Left colon (tissue), 2 donors: ENCODE measurements around the gene SHROOM1. TPM values are rescaled to one million over a fixed set of nuclear protein-coding genes. Genes with fewer than 3 reads are reported as not detected.
A peak's percentile ranks its signal among the peaks of the same experiment; 100 is the strongest.
"Not testable (repeated sequence)": the region's sequence is repeated elsewhere in the genome, so short reads cannot be mapped to it uniquely, and the experiment has no call there.

Source experiments
- ATAC-seq: fragments of 200-7000 bp; cut with Tn5 transposase; one replicate; pipeline ENCODE4 v1.9.1; 2020; ENCODE audit warnings: mild to moderate bottlenecking, moderate library complexity
- DNase-seq, 2 donors: peaks; one replicate each; pipeline ENCODE4 v3.0.0-alpha.2; 2020
- intact Hi-C, 2 donors: fragments of 100-400 bp; cut with DNase I in 1 of 2; cut with micrococcal nuclease in 1 of 2; formaldehyde crosslinking; loops; one replicate each; pipeline versions ENCODE4 v1.11.2 to v1.14.0; 2022; cut with DNase I, micrococcal nuclease
- total RNA-seq, 2 donors: library from RNA; stranded (reverse); fragmentation: NEBNext Ultra II Directional; extraction: Animal tissue kit (Norgen Biotek cat#: 25700); gene quantifications; one replicate each; pipeline ENCODE4 v1.2.1, GENCODE V29; 2021
- donor health status: DM: no; HTN: no; CAD: no.
- donor health status: DM: yes; HTN: yes; CAD: no.

The SHROOM1 gene
- total RNA-seq, 2 donors from 2014 or later = 49.4 to 53.4 TPM

DNA sequence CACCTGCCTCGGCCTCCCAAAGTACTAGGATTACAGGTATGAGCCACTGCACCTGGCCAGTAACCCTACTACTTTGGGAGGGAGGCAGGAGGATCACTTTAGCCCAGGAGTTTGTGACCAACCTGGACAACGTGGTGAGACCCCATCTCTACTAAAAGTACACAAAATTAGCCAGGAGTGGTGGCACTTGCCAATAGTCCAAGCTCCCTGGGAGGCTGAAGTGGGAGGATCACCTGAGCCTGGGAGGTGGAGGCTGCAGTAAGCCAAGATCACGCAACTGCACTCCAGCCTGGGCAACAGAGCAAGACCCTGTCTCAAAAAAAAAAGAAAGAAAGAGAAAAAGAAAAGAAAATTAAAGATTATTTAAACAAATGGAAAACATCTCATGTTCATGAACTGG, 25.6 kb upstream of the SHROOM1 start:
- intact Hi-C loops = no loop called here
- no peak for ATAC-seq
- no peak for DNase-seq

DNA sequence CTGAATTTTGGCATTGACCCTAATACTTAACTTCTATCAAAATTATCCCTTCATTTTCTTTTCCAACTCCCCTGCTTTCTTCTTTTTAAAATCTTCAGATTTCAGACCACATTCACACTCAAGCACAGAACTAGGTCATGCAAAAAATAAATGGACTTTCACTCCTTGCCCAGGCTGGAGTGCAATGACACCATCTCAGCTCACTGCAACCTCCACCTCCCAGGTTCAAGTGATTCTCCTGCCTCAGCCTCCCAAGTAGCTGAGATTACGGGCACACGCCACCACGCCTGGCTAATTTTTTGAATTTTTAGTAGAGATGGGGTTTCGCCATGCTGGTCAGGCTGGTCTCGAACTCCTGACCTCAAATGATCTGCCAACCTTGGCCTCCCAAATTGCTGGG, 24.5 kb upstream of the SHROOM1 start:
- ATAC-seq, DNase-seq, intact Hi-C loops: not testable (repeated sequence)

DNA sequence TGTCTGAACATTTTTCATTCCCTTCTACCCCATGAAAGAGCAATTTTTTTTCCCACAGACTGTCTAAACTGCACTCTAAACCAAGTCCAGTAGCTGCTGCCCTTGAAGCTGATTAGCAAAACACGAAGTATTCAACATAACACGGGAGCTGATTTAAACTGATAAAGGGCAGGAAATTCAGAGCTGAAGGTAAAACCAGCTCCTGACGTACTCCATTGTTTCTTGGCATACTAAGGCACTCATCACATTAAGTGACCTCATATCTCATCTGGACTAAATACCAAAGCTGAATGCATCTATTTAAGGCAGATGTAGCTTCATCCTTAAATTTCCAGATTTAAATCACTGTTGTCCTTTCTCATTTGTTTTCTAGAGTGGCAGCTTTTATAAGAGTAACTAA, 23.9 kb upstream of the SHROOM1 start:
- intact Hi-C loops = no loop called here
- ATAC-seq (no peak), DNase-seq (no peak)

DNA sequence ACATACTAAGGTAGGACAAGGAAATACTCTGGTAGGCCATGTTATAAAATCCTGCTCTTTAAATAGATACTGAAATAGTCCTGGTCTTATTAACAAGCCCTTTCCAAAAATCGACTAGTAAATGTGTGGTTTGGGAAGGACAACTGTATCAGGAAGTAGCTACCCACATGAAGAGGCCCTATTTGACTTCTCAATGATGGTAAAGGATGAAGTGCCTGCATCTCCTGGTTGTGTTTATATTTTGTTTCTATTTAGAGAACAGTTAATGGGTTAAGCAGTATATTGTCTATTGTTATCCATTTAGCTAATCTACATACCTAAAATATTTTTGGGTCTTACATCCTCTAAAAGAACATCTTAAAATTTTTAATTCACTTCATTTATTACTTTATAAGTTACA, 23.3 kb upstream of the SHROOM1 start:
- no peak for ATAC-seq
- no peak for DNase-seq
- intact Hi-C loops = no loop called here

DNA sequence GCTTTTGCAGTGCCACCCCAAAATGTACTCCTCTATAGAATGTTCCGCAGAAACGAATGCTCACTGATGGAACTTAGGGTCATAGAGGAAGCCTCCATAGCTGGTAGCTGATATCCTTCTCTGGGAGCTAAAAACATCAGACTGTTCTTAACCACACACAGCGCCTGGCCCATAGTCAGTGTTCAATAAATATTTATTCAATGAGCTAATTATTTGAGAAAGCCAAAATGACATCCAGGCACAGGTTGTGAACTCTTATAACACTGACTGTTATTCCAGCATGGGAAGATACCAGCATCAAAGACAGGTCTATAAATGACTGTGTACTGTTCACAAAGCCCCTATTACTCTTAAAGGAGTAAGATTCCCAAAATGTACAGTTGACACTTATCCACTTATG, 22.9 kb upstream of the SHROOM1 start:
- no peak for DNase-seq
- ATAC-seq = no peak

DNA sequence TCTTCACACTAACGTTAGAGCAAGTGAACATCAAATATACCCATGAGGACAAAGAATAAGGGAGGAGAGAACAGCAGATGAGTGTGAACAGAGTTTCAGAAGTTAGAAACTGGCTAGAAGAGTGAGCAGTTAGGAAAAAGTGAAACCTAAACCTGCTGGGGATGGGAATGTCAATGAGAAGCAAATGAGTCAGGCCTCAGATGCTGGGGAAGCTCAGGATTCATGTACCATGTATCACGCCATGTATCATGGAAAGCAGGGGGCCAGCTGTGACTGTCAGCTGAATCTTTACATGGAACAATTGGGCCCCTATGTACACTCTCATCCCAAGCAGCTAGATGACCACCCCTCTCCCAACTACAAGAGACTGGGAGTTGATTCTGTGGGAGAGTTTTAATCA, 19.6 kb upstream of the SHROOM1 start:
- ATAC-seq = no peak
- no peak for DNase-seq
- intact Hi-C loops = no loop called here

More for the DNA sequence above, 22.9 kb upstream of the SHROOM1 start:
- intact Hi-C loops = no loop called here

DNA sequence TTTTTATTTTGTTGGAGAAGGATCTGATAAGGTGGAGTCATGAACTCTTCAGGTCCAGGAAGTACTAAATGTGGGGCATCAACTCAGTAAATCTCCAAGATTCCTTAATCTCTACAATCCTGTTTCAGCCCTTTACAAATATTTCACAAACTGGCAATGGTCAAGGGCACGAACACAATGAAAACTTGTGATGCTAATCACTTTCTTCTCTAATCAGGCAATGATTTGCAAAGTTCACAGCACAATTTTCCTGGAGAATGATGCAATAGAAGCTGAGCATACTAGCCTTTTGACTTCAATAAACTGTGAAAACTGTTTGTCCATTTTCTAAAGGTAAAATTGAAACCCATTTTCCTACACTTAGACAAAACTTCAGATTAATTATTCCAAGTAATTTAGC, 18.9 kb upstream of the SHROOM1 start:
- intact Hi-C loops = no loop called here
- DNase-seq (no peak), ATAC-seq (no peak)

DNA sequence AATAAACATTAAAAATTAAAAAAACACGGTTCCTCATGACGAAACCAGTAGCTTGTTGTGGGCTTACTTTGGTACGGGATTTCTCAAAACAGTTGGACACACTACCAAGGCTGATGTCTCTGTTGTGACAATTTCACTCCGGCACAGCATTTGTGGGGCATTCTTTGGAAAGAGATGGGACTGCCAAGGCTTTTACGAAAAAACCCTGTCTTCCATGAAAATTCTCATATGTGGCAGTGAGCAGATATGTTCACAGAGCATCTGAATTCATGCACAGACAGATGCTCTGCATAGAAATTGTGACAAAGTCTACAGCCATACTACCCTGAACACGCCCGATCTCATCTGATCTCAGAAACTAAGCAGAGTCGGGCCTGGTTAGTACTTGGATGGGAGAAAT, 17.8 kb upstream of the SHROOM1 start:
- no peak for ATAC-seq
- intact Hi-C loops = no loop called here
- no peak for DNase-seq

DNA sequence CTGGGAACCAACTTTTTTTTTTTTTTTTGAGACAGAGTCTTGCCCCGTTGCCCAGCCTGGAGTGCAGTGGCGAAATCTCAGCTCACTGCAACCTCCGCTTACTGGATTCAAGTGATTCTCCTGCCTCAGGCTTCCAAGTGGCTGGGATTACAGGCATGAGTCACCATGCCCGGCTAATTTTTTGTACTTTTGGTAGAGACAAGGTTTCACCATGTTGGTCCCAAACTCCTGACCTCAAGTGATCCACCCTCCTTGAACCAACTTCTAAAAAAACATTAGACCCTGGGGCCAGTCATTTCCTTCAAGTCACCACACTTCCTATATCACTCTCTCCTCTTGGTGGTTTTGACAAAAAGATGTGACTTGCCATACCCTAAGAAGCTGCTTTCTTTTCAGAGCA, 10.9 kb upstream of the SHROOM1 start:
- no peak for ATAC-seq
- intact Hi-C loops = no loop called here
- DNase-seq = no peak

DNA sequence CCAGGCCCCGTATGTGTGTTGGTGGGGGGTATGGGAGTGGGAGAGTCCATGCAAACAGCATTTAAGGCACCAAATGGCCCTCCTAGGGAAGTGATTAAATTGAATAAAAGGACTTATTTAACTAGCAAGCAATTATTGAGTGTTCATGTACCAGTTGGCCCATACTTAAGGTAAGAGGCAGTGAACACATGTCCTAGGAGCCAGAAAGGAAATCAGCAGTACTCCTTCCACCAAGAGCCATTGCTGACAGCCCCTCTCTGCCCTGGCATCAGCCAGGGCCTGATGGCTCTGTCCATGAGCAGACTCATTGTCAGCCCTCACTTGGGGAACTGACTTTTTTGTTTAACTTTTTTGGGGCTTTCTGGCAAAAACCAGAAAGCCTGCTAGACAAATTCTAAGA, 10.4 kb upstream of the SHROOM1 start:
- no peak for DNase-seq
- ATAC-seq = no peak
- intact Hi-C loops = no loop called here

DNA sequence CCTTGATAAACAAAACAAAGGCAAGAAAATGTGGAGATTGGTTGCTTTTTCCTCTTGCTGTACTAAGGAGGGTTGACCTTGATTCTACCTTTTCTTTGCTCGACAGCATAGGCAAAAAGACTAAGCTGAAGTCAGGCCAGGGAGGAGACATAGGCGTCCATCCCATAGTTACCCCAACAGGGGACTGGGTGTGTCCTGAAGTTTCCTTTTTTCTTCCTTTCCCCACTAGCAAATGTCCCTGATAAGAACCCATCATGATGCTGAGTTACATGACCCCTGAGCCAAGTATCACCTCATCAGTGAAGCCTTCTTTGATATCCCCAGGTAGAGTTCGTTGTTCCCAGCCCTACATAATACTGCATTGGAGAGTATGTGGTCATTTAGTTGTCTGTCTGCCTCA, 9.9 kb upstream of the SHROOM1 start:
- intact Hi-C loops = no loop called here
- DNase-seq (no peak), ATAC-seq (peak; percentile 5)

DNA sequence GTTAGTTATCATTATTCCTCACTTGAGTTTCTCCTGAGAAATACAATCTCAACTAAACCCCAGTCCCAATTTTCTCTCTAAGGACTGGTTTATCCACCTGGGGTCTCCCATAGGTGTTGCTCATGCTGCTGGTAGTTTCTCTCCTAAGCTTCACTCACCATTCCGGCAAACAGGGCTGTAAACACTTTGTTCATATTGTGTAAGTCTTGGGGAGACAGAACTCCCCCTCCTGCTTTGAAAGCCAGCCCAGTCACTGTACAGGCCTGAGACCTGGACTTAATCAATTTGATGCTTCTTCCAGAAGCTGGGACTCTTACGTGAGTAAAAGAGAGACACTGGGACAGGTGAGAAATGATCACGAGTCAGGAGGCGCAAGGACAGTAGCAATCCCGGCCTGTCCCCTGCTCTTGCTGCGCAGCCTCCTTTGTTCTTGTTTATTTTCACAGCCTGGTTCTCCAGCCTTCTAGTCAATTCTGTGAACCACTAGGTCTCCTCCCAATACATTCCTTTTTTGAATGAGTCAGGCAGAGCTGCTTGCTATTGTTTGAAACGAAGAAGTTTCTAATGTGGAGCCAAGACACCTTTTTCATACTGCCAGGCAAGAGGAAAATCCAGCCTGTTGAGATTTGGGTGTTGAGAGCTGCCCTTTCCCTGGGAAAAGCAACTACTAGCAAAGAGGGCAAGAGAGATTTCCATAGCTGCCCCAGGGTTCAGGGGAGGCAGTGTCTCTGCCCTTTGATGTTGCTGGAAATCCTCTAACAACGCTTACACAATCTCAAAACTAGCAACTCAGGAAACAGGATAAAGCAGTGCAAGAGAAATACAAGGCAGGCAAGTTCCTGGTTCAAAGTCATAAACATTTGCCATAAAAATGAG, 9.2 kb upstream of the SHROOM1 start:
- DNase-seq (peak in 1 of 2 donors; percentile 39), ATAC-seq (peak; percentile 73)
- intact Hi-C loops = no loop called here

DNA sequence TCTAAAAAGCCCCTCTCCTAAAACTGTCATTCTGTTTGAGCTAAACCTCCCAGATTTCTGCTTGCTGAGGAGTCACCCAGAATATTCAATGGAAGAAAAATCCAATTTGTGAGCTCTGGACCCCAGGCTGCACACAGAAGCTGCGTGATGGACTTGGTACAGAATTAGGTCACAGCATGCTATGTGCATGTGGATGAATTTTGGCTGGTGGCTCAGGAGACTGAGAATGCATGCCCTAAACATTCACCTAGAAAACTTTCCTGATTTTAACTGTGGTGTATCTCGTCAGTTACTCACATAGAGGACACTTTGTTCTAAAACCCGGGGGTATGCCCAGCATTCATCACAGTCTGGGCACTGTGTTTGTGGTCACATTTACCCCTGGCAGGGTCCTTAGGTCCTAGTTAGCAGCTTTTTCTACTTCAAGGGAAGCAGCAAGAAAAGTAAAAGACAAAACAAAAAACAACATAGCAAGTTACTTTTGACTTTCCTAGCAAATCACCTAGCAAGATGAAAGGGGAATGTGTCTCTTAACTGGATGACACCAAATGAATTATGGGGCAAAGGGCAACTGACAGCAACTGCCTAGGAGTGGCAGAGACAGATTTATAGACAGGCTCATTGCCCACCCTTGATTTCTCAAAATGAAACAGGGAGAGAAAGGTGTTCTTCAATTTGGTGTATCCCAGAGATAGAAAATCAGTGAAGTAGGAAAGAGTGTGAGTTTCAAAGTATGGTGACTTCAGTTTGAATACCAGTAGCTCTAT, 8.3 kb upstream of the SHROOM1 start:
- ATAC-seq = peak; percentile 50
- no peak for DNase-seq

DNA sequence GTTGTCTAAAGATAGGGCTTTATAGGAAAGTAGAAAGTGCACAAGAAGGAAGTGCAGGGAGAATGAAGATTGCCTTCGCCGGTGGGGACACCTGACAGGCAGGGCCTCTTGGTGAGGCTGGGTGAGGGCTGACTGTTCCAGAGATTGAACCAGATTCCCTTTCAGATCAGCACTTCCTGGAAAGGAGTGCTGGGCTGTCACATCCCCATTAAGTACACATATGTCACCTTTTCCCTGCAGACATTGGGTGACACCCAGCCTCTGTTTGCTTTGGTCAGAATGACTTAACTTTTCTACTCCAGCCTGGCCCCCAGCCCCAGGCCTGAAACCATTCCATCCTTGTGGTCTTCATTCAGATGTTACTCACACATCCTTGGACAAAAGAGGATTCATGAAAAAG, 7.4 kb upstream of the SHROOM1 start:
- peak; percentile 71 to 85 for DNase-seq
- ATAC-seq = peak; percentile 82
- intact Hi-C loops = no loop called here

More for the DNA sequence above, 8.3 kb upstream of the SHROOM1 start:
- intact Hi-C loops = no loop called here

DNA sequence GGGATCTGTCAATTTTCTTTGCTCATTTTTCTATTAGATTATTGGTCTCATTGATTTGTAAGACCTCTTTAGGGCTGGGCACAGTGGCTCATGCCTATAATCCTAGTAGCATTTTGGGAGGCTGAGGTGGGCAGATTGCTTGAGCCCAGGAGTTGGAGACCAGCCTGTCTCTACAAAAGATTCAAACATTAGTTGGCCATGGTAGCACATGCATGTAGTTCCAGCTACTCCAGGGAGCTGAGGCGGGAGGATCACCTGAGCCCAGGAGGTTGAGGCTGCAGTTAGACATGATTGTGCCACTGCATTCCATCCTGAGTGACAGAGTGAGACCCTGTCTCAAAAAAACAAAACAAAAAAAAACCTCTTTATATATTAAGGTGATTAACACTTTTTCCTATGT, 6.4 kb upstream of the SHROOM1 start:
- no peak for ATAC-seq
- DNase-seq = no peak
- intact Hi-C loops = no loop called here

DNA sequence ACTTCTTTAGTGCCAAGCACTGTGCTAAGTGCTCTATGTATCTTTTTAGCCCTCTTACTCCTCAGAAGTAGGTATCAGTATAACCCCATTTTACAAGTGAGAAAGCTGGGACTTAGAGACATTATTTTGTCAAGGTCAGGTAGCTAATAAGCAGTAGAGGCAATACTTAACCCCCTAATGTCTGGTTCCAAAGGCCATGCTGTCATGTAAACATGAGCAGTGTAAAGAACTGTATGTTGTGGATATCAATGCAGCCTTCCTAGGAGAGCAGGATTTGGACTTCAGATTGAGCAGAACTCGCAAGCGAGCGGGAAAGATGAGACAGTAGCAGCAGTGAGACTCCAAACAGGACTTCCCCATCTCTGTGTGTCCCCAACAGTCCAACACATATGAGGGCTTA, 3.6 kb upstream of the SHROOM1 start:
- no peak for DNase-seq
- no peak for ATAC-seq

DNA sequence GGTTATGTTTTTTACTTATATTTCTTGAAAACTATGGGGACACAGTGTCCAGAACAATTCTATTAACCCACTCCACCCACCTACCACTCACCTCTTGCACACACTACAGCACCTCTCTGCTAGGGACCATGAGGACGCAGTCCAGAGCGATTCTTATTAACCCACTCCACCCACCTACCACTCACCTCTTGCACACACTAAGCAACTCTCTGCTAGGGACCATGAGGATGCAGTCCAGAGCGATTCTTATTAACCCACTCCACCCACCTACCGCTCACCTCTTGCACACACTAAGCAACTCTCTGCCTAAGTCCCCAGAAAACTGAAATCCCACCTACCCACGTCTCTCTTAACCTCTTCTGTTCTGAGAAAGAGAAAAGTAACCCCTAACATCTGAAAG, 2.2 kb upstream of the SHROOM1 start:
- DNase-seq (no peak), ATAC-seq (no peak)
- intact Hi-C loops = no loop called here

More for the DNA sequence above, 3.6 kb upstream of the SHROOM1 start:
- intact Hi-C loops = no loop called here

DNA sequence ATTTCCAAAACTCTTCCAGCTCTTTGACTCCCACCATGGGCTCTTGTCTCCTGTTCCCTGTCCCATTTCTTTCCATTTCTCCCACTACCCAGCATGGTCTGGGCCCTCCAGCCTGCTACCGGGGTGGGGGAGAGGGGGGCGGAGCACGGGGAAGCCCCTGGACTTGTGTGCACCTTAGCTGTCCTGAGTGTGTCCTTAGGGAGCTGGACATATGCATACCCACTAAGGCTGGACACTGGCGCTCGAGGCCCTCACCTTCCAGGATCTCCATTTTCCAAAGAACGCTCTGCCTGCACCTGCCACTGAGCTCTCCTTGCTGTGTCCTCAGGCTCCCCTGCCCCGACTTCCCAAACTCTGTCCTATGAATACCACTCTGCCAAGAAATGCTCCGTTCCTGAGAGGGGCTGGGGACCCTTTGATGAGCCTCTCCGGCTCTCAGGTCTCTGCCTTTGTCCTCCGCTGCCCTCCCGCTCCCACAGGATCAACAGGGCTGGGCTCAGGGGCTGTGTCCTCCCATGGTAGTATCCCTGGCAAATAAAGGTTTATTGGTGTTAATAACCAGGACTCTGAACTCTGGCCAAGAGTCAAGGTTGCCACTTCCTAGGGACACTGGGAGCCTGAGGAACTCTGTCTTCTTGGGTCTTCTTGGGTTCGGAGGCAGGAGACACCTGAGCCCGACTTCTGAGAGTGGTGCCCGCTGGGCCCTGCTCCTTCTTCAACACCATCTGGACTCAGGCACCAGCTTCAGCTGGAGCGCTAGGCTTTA, 831 bp upstream of the SHROOM1 start:
- intact Hi-C loops = no loop called here
- DNase-seq = peak; percentile 52 to 60
- ATAC-seq = peak; percentile 52

DNA sequence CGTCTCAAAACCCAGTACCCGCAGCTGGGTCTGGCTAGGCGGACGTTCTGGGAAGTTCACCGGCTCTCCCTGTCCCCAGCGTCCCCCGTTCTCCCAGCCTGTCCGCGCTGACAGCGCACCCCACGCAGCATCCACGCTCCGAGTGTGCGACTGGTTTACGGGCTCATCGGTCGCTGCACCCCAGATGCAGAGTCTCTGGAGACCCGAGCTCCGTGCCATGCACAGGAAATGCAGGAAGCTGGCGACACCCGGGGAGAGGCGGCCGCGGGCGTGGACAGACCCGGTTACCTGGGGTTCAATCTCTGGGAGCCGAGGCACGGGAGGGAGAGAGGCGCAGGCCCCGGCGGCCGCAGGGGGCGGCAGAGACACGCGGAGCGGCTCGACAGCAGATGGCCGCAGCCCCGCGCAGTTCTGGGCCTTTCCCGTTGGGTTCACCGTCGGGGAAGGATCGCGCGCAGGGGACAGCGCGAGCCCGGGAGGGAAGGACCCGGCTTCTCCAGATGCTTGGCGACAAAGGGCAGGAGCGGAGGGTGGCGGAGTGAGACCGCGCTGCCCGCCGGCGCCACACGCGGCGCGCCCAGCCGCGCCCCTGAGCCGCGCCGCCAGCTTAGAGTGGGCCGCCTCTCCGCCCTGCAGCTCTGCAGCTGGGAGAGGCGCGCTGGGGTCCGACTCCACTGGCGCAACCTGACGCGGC, 558 bp downstream of the SHROOM1 start:
- intact Hi-C loops = loop anchor here (10.0 kb wide), 2 partner anchors 55 to 445 kb away; no protein-coding TSS in a partner anchor
- DNase-seq = peak; percentile 79 to 89

More for the DNA sequence above, 558 bp downstream of the SHROOM1 start:
- peak; percentile 76 for ATAC-seq
